ENCODE data around the gene CACNA1F. TPM values are rescaled to one million over a fixed set of nuclear protein-coding genes. Genes with fewer than 3 reads are reported as not detected.

CACNA1F gene
- total RNA-seq, 1 donor from 2014 or later: 0.25 TPM

DNA sequence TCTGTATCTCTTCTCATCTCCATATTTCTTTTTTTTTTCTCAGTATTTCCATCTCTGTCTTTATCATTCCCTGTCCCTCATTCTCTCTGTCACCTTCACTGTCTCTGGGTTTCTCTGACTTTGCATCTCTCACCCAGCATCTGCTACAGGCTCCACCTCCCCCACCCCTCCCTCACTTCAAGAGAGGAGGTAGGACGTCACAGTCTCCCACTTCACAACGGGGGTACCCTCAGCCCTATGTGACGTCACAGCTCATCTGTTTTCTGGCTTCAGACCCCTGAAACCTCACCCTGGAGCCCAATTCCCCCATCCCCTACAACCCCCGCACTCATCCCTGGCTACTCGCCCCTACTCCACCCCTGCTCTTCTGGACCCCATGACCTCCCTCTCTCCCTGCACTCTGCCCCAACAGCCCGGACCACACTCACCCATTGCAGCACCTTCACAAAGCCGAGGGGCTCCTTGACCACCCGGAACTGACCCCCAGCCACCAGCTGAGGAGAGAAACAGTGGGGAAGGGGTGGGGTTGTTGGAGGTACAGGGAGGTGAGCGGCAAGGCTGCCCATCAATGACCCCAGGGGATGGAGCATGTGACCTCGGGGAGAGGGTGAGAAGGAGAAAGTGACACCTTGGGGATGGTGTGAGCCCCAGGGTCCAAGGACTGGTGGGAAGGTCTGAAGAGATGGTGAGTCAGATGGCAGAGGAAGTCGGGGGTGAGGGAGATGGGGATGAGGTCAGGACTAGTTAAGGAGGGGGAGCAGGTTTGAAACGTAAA, 34.4 kb downstream of the CACNA1F start:
- H3K9me3 ChIP-seq: no peaks in the 10 kb centered on the region
- no peaks in the 10 kb centered on the region for H3K27me3 ChIP-seq
- DNase-seq (ENCODE audit: extremely low spot score in 2 of 2): no peak
- no peak overlapping the region for H3K4me3 ChIP-seq
- no peaks in the 10 kb centered on the region for H3K36me3 ChIP-seq
- H3K4me1 ChIP-seq: peaks cover 8% of the 10 kb centered on the region
- intact Hi-C loops (cut with DNase I): loop anchor here (10.0 kb wide), 1 partner anchor 66 kb away; the partner anchor contains the start of genes FOXP3 and PPP1R3F
- TF ChIP-seq, protein P1, sequence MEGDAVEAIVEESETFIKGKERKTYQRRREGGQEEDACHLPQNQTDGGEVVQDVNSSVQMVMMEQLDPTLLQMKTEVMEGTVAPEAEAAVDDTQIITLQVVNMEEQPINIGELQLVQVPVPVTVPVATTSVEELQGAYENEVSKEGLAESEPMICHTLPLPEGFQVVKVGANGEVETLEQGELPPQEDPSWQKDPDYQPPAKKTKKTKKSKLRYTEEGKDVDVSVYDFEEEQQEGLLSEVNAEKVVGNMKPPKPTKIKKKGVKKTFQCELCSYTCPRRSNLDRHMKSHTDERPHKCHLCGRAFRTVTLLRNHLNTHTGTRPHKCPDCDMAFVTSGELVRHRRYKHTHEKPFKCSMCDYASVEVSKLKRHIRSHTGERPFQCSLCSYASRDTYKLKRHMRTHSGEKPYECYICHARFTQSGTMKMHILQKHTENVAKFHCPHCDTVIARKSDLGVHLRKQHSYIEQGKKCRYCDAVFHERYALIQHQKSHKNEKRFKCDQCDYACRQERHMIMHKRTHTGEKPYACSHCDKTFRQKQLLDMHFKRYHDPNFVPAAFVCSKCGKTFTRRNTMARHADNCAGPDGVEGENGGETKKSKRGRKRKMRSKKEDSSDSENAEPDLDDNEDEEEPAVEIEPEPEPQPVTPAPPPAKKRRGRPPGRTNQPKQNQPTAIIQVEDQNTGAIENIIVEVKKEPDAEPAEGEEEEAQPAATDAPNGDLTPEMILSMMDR (IDR thresholded peaks at IDR 0.05): no peak
- TF ChIP-seq POLR2A (IDR thresholded peaks at IDR 0.05): no peak
- no peak for TF ChIP-seq POLR2AphosphoS5 (IDR thresholded peaks at IDR 0.05; ENCODE audit: insufficient read depth in 1 of 2, low read depth in 1 of 2)
- H3K27ac ChIP-seq: no peak overlapping the region

DNA sequence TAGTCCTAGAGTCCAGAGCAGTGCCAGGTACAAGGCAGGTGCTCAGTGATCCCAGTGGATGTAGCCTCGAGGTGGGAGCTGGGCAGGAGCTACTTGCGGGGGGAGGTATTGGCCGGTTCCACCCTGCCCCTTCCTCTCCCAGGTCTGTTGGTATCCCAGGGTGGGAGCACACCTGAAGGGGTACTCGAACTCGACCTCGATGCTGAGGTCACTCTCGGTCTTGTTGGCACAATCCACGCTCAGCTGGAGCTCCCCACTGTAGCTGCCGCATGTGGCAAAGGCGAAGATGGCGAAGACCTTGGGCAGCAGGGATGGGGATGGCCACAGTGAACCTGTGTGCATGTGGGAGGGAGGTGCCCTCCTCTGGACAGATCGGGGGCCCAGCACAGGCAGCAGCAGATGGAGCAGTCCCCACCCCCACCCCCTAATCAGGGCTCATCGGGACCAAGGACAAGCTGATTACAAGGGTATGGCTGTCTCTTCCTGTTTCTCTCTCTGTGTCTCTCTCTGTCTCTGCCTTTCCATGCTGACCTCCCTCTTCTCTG, 35.5 kb downstream of the CACNA1F start:
- TF ChIP-seq POLR2AphosphoS5 (IDR thresholded peaks at IDR 0.05; ENCODE audit: insufficient read depth in 1 of 2, low read depth in 1 of 2): no peak
- TF ChIP-seq POLR2A (IDR thresholded peaks at IDR 0.05): no peak
- TF ChIP-seq, protein P1 (IDR thresholded peaks at IDR 0.05): no peak
- Histone ChIP-seq H3K27me3 (no peaks in the 10 kb centered on the region), H3K9me3 (no peaks in the 10 kb centered on the region), H3K36me3 (no peaks in the 10 kb centered on the region), H3K27ac (no peak overlapping the region), H3K4me1 (peaks cover 8% of the 10 kb centered on the region), H3K4me3 (no peak overlapping the region)
- no peak for DNase-seq (ENCODE audit: extremely low spot score in 2 of 2)
- intact Hi-C loops (cut with DNase I): loop anchor here (10.0 kb wide), 1 partner anchor 67 kb away; the partner anchor contains the start of genes FOXP3 and PPP1R3F

DNA sequence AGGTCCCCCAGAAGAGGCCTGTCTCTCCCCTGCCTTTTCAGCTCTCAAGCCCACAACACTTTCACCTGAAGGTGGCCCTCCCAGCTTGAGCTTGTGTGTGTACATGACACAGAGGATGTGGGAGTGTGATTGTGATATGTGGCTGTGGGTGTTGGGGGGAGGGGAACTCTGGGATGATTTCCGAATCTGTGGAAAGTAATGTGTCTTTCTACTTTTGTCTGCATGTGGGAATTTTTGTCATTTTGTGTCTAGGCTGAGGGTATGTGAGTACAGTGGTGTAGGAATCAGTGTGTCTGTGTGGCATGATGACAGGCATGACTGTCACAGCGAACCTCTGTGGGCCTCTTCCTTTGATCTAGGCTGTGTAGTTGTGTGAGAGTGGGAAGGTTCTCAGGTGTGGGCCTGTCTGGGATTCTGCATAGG, 39.6 kb downstream of the CACNA1F start:
- intact Hi-C loops (cut with DNase I): loop anchor here (10.0 kb wide), 1 partner anchor 71 kb away; the partner anchor contains the start of genes FOXP3 and PPP1R3F
- no peak for DNase-seq (ENCODE audit: extremely low spot score in 2 of 2)
- peaks cover 5% of the 10 kb centered on the region for H3K4me1 ChIP-seq
- H3K36me3 ChIP-seq: no peaks in the 10 kb centered on the region
- H3K9me3 ChIP-seq: no peaks in the 10 kb centered on the region
- H3K27ac ChIP-seq: no peak overlapping the region
- TF ChIP-seq POLR2A (IDR thresholded peaks at IDR 0.05): no peak
- no peak for TF ChIP-seq POLR2AphosphoS5 (IDR thresholded peaks at IDR 0.05; ENCODE audit: insufficient read depth in 1 of 2, low read depth in 1 of 2)
- TF ChIP-seq, protein P1 (IDR thresholded peaks at IDR 0.05): no peak
- no peaks in the 10 kb centered on the region for H3K27me3 ChIP-seq
- H3K4me3 ChIP-seq: no peak overlapping the region

DNA sequence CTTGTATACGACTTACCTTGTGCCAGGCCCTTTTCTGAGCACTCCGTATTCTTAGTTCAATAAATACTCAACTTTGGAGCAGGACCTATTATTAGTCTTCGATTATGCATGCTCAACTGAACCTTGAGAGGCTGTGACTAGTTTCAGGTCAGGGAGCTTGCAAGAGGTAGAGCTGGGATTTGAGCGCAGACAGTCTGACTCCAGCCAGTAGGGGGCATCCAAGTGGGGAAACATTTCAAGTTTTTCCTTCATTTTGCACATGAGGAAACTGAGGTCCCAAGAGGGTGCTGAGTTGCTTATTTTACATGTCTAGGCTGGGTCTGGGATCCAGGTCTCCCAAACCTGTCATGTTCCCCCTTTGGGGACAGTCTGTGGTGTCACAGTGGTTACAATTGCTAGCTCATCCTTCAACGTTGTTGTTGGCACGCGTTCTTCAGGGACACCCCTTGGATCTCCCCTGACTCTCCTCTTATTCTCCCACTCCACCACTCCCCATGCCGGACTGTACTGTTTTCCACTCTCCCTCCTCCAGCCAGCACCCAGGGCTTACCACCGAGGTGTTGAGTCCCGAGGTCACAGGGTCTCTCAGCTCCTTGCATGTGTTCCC, 40.3 kb downstream of the CACNA1F start:
- H3K4me3 ChIP-seq: no peak overlapping the region
- DNase-seq (ENCODE audit: extremely low spot score in 2 of 2): no peak
- intact Hi-C loops (cut with DNase I): loop anchor here (10.0 kb wide), 1 partner anchor 72 kb away; the partner anchor contains the start of genes FOXP3 and PPP1R3F
- peaks cover 5% of the 10 kb centered on the region for H3K4me1 ChIP-seq
- TF ChIP-seq POLR2A (IDR thresholded peaks at IDR 0.05) (no peak), POLR2AphosphoS5 (IDR thresholded peaks at IDR 0.05; ENCODE audit: insufficient read depth in 1 of 2, low read depth in 1 of 2) (no peak)
- TF ChIP-seq, protein P1 (IDR thresholded peaks at IDR 0.05): no peak
- H3K27ac ChIP-seq: no peak overlapping the region
- H3K9me3 ChIP-seq: no peaks in the 10 kb centered on the region
- H3K36me3 ChIP-seq: no peaks in the 10 kb centered on the region
- no peaks in the 10 kb centered on the region for H3K27me3 ChIP-seq
